DMS53 treated with DMSO at 0.1 percent for 48 hours (cell line): ENCODE measurements around the gene BTC.
"Not testable (repeated sequence)": the region's sequence is repeated elsewhere in the genome, so short reads cannot be mapped to it uniquely, and the experiment has no call there.

ENCODE experiments used
- DNase-seq: peaks from one replicate; lab custom pipeline; 2025; ENCODE audit not compliant: unreplicated experiment; lab: John Stamatoyannopoulos, UW

The BTC gene

DNA sequence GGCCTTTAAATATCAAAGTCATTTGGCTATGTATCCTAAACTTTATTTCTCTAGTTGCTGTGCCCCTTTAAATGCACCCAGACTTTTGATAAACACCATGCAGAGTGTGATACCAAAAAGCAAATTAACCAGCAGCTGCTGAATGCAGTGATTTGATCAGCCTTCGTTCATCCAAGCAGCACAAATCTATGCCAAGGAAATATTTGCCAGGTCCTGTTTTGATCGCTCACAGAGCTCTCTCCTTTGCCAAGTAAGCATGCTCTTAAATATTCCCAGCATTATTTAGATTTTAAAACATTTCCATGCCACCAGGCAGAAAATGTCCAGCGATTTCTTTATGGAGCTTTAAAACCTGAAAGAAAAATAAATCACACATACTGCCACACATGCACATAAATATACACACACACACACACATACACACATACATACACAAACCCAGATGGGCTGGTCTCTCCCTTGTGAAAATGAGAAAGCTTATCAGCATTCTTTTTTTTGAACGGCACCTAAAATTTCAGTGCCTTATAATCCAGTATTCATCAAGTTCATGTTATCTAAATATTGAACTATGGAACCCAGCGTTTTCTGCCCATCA, 35.7 kb downstream of the BTC start:
- no peak for DNase-seq

GRCh38 chr4:74757136-74757535, 37.2 kb downstream of the BTC start:
- no peak for DNase-seq

DNA sequence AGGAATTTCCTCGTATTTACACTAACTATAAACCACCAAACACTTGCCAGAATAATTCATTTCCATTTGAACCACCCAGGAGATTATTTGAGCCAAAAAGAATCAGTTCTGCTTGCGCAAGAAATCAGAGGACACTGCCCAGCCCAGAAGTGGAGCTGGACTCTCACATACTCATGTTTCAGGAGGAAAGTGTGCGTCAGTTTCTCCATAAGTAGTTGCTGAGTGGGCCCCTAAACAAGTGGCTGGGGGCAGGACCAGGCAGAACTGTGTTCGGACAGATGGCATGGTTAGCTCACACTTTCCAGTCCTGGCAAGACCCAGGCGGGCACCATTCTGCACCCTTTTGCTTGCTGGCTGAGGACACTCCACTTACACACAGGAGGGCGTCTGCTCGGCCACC, 38.8 kb downstream of the BTC start:
- DNase-seq = no peak

DNA sequence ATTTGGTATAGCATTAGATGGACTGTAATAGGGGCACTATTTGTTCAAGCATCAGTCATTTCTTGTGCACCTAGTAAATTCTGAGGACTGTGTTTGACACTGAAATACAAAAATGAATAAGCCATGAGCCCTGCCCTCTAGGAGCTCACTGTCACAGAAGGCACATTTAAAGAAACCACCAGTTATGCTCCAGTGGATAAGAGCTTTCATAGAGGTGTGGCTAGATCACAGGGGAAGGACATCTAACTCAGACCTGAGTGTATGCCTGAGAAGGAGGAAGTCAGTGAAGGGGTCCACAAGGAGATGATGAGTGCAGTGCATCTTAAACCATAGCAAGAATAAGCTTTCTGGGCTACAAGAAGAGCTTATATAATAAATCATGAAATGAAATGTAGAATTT, 40.1 kb downstream of the BTC start:
- DNase-seq = no peak

DNA sequence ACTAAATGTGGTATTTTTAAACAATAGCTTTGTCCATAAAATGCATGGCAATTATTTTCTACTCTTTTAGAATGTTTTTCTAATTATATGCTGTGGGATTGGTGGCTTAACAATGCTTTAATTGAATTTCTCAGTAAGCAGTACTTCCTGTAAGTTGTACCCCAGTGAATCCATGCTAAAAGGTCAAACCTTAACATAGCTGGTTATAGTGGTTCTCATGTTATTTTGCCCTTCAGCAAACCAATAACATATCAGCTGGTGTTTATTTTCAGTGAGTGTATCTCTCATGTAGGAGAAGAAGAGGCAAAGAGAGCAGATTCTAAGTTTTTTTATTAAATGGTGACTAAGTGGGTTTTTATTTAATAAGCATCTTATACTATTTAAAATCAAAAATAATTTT, 41.5 kb downstream of the BTC start:
- DNase-seq = no peak

DNA sequence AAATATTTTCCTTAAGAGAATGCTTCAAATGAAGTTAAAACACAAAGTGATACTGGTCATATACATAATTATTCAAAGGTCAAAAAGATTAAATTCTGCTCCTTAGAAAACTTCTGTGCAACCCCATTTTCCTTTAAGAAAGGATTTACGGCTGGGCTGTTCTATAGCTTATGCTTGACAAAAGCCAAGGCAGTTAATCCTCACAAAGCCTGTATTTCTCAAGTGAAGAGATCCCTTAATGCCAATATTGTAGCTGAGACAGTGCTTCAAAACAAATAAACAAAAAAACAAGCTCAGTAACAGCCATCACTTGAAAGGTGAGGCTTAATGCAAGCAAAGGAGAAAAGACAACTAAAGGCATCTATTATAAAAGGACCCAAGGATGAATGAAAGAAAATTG, 42.5 kb downstream of the BTC start:
- DNase-seq = no peak

GRCh38 chr4:74751247-74751646, 43.1 kb downstream of the BTC start:
- DNase-seq = no peak

DNA sequence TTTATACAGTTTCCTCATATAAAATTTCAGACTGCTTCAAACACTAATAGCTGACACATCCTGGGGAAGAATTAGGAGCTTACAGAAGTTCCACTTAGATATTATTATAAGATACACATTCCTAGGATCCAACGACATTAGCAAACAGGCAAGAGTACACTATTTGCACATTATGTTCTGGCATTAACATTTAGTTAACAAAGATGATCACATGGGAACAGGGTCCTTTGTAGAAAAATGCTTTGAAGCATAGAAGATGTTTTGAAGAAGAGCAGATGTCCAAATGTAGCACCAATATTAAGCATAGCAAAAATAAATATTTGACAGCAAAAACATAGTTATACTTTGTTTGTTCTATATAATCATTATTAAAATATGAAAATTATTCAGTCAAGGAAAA, 52.1 kb downstream of the BTC start:
- no peak for DNase-seq

DNA sequence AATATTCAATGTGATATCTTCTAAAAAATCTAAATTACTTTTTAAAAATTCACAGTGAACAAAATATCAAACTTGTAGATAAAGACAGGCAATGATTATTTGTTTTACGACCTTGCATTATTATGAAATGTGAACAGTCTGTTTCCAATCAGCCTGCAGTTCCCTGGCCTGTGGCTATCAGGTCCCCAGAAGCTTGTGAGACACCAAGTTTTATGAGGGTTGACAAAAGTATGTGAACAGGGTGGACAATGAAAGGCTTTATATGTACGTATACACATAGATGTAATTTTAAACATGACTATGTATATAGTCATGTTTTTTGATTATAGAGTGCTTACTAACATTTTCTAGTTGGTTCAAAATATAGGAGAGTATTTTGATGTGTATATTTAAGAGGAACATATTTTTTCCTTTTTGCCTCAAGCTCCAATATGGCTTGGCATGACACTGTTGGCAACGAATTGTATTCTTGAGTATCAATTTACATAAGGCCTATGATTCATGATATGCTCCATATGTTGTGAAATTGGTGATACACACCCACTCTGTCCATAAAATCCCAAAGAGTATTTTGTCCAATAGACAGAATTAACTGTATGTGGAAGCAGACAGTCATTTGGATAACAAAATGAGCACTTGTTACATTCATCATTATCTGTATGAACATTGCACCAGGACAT, 55.7 kb downstream of the BTC start:
- DNase-seq = no peak

DNA sequence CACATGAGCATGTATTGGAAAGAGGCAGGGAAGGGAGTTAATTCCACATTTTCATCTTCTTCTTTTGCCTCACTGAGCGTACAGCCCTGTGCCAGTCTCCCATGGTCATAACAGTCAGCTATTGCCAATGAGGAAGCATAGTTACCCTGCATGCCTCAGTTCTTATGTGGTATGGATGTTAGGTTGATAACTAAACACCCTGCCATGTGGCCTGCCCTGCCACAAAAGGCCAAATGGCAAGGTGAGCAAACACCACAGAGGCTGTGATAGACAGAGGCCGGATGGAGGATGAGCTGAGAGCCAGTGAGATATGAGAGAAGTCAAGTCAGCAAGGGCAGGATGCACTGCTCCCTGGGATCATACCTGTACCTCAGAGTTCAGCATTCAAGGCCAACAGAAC, 59.3 kb downstream of the BTC start:
- no peak for DNase-seq

- no peak for DNase-seq
Observed at GRCh38 chr4:74733756-74734155, 60.6 kb downstream of the BTC start.

- no peak for DNase-seq
Observed at GRCh38 chr4:74724979-74725378, 69.3 kb downstream of the BTC start.

- no peak for DNase-seq
Observed at GRCh38 chr4:74716436-74716765, 77.9 kb downstream of the BTC start.

- no peak for DNase-seq
Observed at GRCh38 chr4:74715706-74716435, 78.5 kb downstream of the BTC start.

DNA sequence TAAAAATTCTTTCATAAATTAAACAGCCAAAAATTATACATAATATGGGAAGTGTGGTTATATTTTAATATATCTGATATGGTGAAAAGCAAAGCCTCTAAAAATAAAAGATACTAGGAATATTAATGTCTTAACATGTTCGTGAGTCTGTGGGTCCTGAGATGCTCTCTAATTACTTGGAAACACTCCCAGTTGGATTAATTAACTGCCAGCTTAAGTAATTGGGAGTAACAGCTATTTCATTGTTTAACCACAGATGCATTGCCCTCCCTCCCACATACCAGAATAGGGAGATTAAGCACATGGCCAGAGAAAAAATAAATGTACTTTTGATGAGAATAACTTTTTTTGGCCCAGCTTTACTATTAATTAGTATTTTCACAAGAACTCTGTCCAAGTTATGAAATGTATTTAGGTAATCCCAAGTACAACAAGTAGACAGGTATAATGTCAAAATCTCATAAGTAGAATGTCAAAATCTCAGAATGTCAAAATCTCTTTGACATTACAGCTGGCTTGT, 79.7 kb downstream of the BTC start:
- no peak for DNase-seq

GRCh38 chr4:74708135-74708534, 86.2 kb downstream of the BTC start:
- not testable (repeated sequence) for DNase-seq
